CD14-positive monocyte (primary cell): Measurements from ENCODE around the gene PRELP. TPM values are rescaled to one million over a fixed set of nuclear protein-coding genes. Genes with fewer than 3 reads are reported as not detected.

Experiments used
- DNase-seq, 3 donors: peaks; one replicate each; pipeline ENCODE4 v3.0.0-alpha.2; 2011 to 2022
- H2AFZ ChIP-seq: 2 replicates; pipeline ENCODE4 v1.6.0; 2012; ENCODE audit warnings: mild to moderate bottlenecking, low read depth, low read length, inconsistent platforms; ENCODE audit not compliant: insufficient read depth, poor library complexity, severe bottlenecking
- H3K27ac ChIP-seq, 2 donors: 1 replicate in 1 of 2; 2 replicates in 1 of 2; pipeline ENCODE4 v1.5.1; 2012 to 2013; ENCODE audit warnings: low read length in 2 of 2, control low read depth in 1 of 2, inconsistent platforms in 1 of 2, low read depth in 1 of 2, mild to moderate bottlenecking in 1 of 2
- H3K27me3 ChIP-seq, 2 donors: one replicate each; pipeline versions ENCODE4 v1.6.0 to v1.6.1; 2011 to 2013; ENCODE audit warnings: low read length in 2 of 2; ENCODE audit not compliant: control insufficient read depth in 2 of 2, insufficient read depth in 2 of 2
- H3K36me3 ChIP-seq, 2 donors: replicated peaks in 1 of 2; 1 replicate in 1 of 2; 2 replicates in 1 of 2; pipeline versions ENCODE4 v1.5.1 to v1.6.1; 2012 to 2013; ENCODE audit warnings: low read length in 2 of 2, control low read depth in 1 of 2, inconsistent platforms in 1 of 2, mild to moderate bottlenecking in 1 of 2; ENCODE audit not compliant: insufficient read depth in 2 of 2, control insufficient read depth in 1 of 2
- H3K4me1 ChIP-seq, 2 donors: 1 replicate in 1 of 2; 2 replicates in 1 of 2; pipeline versions ENCODE4 v1.5.1 to v1.6.1; 2012 to 2013; ENCODE audit warnings: low read length in 2 of 2, control low read depth in 1 of 2, inconsistent platforms in 1 of 2, mild to moderate bottlenecking in 1 of 2, moderate library complexity in 1 of 2; ENCODE audit not compliant: insufficient read depth in 2 of 2, control insufficient read depth in 1 of 2
- H3K4me2 ChIP-seq: replicated peaks from 2 replicates; pipeline ENCODE3; 2012; ENCODE audit warnings: low read length, moderate library complexity, mild to moderate bottlenecking; ENCODE audit not compliant: poor library complexity, severe bottlenecking; ENCODE audit errors: extremely low read depth
- H3K4me3 ChIP-seq, 3 experiments: fragments of 200-600 bp in 1 of 3; sonication (generic) in 1 of 3; replicated peaks in 1 of 3; 1 replicate in 2 of 3; 2 replicates in 1 of 3; pipeline ENCODE4 v1.5.1; 2011 to 2013; ENCODE audit warnings: low read length in 3 of 3, mild to moderate bottlenecking in 3 of 3, control low read depth in 2 of 3, low read depth in 2 of 3, inconsistent platforms in 1 of 3, moderate library complexity in 1 of 3
- H3K79me2 ChIP-seq: 2 replicates; pipeline ENCODE4 v1.6.0; 2012; ENCODE audit warnings: mild to moderate bottlenecking, control low read depth, inconsistent platforms, low read length, moderate library complexity; ENCODE audit not compliant: insufficient read depth
- H3K9ac ChIP-seq: 2 replicates; pipeline ENCODE4 v1.6.0; 2017; ENCODE audit warnings: low read length, mild to moderate bottlenecking; ENCODE audit not compliant: insufficient read depth, poor library complexity, severe bottlenecking
- H3K9me3 ChIP-seq, 2 donors: replicated peaks in 1 of 2; 1 replicate in 1 of 2; 2 replicates in 1 of 2; pipeline versions ENCODE4 v1.5.1 to v1.6.1; 2012 to 2013; ENCODE audit warnings: low read length in 2 of 2, control low read depth in 1 of 2; ENCODE audit not compliant: control insufficient read depth in 1 of 2, insufficient read depth in 1 of 2
- H4K20me1 ChIP-seq: 2 replicates; pipeline ENCODE4 v1.6.0; 2012; ENCODE audit warnings: mild to moderate bottlenecking, low read length, control low read depth, moderate library complexity; ENCODE audit not compliant: insufficient read depth
- H3K27ac Mint-ChIP-seq, 7 donors: one replicate each; pipeline ENCODE4 v1.8.0; 2020; ENCODE audit warnings: mild to moderate bottlenecking in 7 of 7, mixed read lengths in 7 of 7, moderate library complexity in 6 of 7, inconsistent platforms in 2 of 7
- H3K27me3 Mint-ChIP-seq, 3 donors: one replicate each; pipeline ENCODE4 v1.8.0; 2021 to 2022; ENCODE audit warnings: low read depth in 3 of 3, mild to moderate bottlenecking in 3 of 3, mixed read lengths in 3 of 3, moderate library complexity in 3 of 3, inconsistent platforms in 1 of 3
- H3K36me3 Mint-ChIP-seq, 2 donors: one replicate each; pipeline ENCODE4 v1.8.0; 2020; ENCODE audit warnings: mixed read lengths in 2 of 2, inconsistent platforms in 1 of 2, mild to moderate bottlenecking in 1 of 2
- H3K4me1 Mint-ChIP-seq: one replicate; pipeline ENCODE4 v1.8.0; 2020; ENCODE audit warnings: mild to moderate bottlenecking, mixed read lengths
- H3K4me3 Mint-ChIP-seq, 2 donors: one replicate each; pipeline ENCODE4 v1.8.0; 2020; ENCODE audit warnings: mild to moderate bottlenecking in 2 of 2, mixed read lengths in 2 of 2, moderate library complexity in 1 of 2
- H3K9me3 Mint-ChIP-seq, 7 donors: one replicate each; pipeline ENCODE4 v1.8.0; 2020 to 2022; ENCODE audit warnings: mixed read lengths in 7 of 7, mild to moderate bottlenecking in 6 of 7, moderate library complexity in 6 of 7, inconsistent platforms in 2 of 7
- CTCF ChIP-seq: fragments of 200-600 bp; IDR thresholded peaks from one replicate; pipeline ENCODE4 v1.8.0; 2022; ENCODE audit warnings: antibody characterized with exemption, mild to moderate bottlenecking
- WGBS: methylation state at CpG from one replicate; pipeline ENCODE4 v1.1.5; 2013; ENCODE audit warnings: missing lambda C conversion rate; ENCODE audit not compliant: insufficient coverage; 5-methylcytosine and 5-hydroxymethylcytosine counted together
- intact Hi-C, 2 donors: fragments of 100-400 bp; cut with micrococcal nuclease; formaldehyde crosslinking; loops; one replicate each; pipeline versions ENCODE4 v1.15.0 to v1.15.1; 2023
- polyA plus RNA-seq, 3 donors: library from polyadenylated mRNA; depleted of rRNA in 1 of 3; unstranded in 2 of 3; stranded (reverse) in 1 of 3; fragments of 300-500 nt in 2 of 3; fragments of >200 nt in 1 of 3; fragmentation: Illumina TruSeq in 2 of 3; gene quantifications; 1 replicate in 2 of 3; 2 replicates in 1 of 3; pipeline ENCODE4 v1.2.3, GENCODE V29; 2012 to 2021

Gene PRELP
- polyA plus RNA-seq, 3 donors = not detected

GRCh38 chr1:203478231-203478630 lies 2.6 kb downstream of the PRELP start:
- H3K9ac ChIP-seq = no peak overlapping the region
- H3K4me2 ChIP-seq = no peak overlapping the region
- H3K4me3 Mint-ChIP-seq = no peak overlapping the region

GRCh38 chr1:203478986-203479385 lies 3.4 kb downstream of the PRELP start:
- no peak overlapping the region for H3K4me3 ChIP-seq
- no peak overlapping the region for H3K4me2 ChIP-seq
- DNase-seq = no peak
- H3K27me3 ChIP-seq = no peaks in the 10 kb centered on the region
- TF ChIP-seq CTCF = no peak
- intact Hi-C loops = no loop called here
- no peaks in the 10 kb centered on the region for H3K36me3 ChIP-seq
- no peak overlapping the region for H3K9ac ChIP-seq
- peaks cover 8 to 12% (median 8%) of the 10 kb centered on the region in 3 donors for H3K27me3 Mint-ChIP-seq
- H3K9me3 ChIP-seq = no peaks in the 10 kb centered on the region
- H3K4me1 Mint-ChIP-seq = peaks cover 26% of the 10 kb centered on the region
- peaks cover 23 to 27% of the 10 kb centered on the region in 2 donors for H3K4me1 ChIP-seq
- H3K9me3 Mint-ChIP-seq = no peaks in the 10 kb centered on the region
- no peak overlapping the region for H3K27ac ChIP-seq
- H3K4me3 Mint-ChIP-seq = no peak overlapping the region
- no peaks in the 10 kb centered on the region for H4K20me1 ChIP-seq
- no peak overlapping the region for H2AFZ ChIP-seq
- H3K27ac Mint-ChIP-seq = peak overlapping the region in 1 of 7 donors; percentile 23
- H3K36me3 Mint-ChIP-seq = no peaks in the 10 kb centered on the region
- 100% methylated on average over 5 of the region's 5 CpGs for WGBS
- no peaks in the 10 kb centered on the region for H3K79me2 ChIP-seq

More at GRCh38 chr1:203478231-203478630, 2.6 kb downstream of the PRELP start:
- Mint-ChIP-seq H3K4me1 (peaks cover 26% of the 10 kb centered on the region), H3K36me3 (no peaks in the 10 kb centered on the region), H3K9me3 (no peaks in the 10 kb centered on the region), H3K27ac (peak overlapping the region in 1 of 7 donors; percentile 70), H3K27me3 (peaks cover 8 to 17% (median 10%) of the 10 kb centered on the region in 3 donors)
- no peak for TF ChIP-seq CTCF
- Histone ChIP-seq H3K4me1 (peaks cover 23 to 27% of the 10 kb centered on the region in 2 donors), H3K36me3 (no peaks in the 10 kb centered on the region), H3K9me3 (no peaks in the 10 kb centered on the region), H3K27me3 (no peaks in the 10 kb centered on the region), H4K20me1 (no peaks in the 10 kb centered on the region), H3K79me2 (no peaks in the 10 kb centered on the region), H3K27ac (no peak overlapping the region), H3K4me3 (no peak overlapping the region), H2AFZ (no peak overlapping the region)
- DNase-seq = no peak
- WGBS = no CpG with 5 or more reads among the region's 3 CpGs
- intact Hi-C loops = no loop called here
